Hepatocyte (in vitro differentiated cells): Measurements from ENCODE around the gene SOAT2. TPM values are rescaled to one million over a fixed set of nuclear protein-coding genes. Genes with fewer than 3 reads are reported as not detected.
A peak's percentile ranks its signal among the peaks of the same experiment; 100 is the strongest.
"Not testable (repeated sequence)": the region's sequence is repeated elsewhere in the genome, so short reads cannot be mapped to it uniquely, and the experiment has no call there.

Source experiments
- DNase-seq: peaks from one replicate; pipeline ENCODE4 v3.0.0-alpha.2; 2016; ENCODE audit warnings: low spot score
- H2AFZ ChIP-seq: fragments of 200-600 bp; sonication (generic); 2 replicates; pipeline ENCODE4 v1.6.0; 2016; ENCODE audit warnings: antibody characterized with exemption, mild to moderate bottlenecking
- H3K27ac ChIP-seq: fragments of 200-600 bp; sonication (generic); 2 replicates; pipeline ENCODE4 v1.5.1; 2016; ENCODE audit warnings: mild to moderate bottlenecking
- H3K27me3 ChIP-seq: fragments of 200-600 bp; sonication (generic); 2 replicates; pipeline ENCODE4 v1.6.1; 2016
- H3K36me3 ChIP-seq: fragments of 200-600 bp; sonication (generic); replicated peaks from 2 replicates; pipeline ENCODE4 v1.5.1; 2016; ENCODE audit warnings: low read depth; ENCODE audit not compliant: insufficient read depth
- H3K4me1 ChIP-seq: fragments of 200-600 bp; sonication (generic); 2 replicates; pipeline ENCODE4 v1.5.1; 2016; ENCODE audit warnings: mild to moderate bottlenecking, moderate library complexity; ENCODE audit not compliant: insufficient read depth
- H3K4me2 ChIP-seq: fragments of 200-600 bp; sonication (generic); 2 replicates; pipeline ENCODE4 v1.6.0; 2016
- H3K4me3 ChIP-seq: fragments of 200-600 bp; sonication (generic); 2 replicates; pipeline ENCODE4 v1.5.1; 2016; ENCODE audit warnings: mild to moderate bottlenecking
- H3K79me2 ChIP-seq: fragments of 200-600 bp; sonication (generic); 2 replicates; pipeline ENCODE4 v1.6.0; 2017; ENCODE audit warnings: mild to moderate bottlenecking
- H3K9me2 ChIP-seq: fragments of 200-600 bp; sonication (generic); replicated peaks from 2 replicates; pipeline ENCODE4 v1.6.0; 2017; ENCODE audit warnings: mild to moderate bottlenecking; ENCODE audit not compliant: insufficient read depth
- H3K9me3 ChIP-seq: fragments of 200-600 bp; sonication (generic); 2 replicates; pipeline ENCODE4 v1.5.1; 2016; ENCODE audit warnings: low read depth, mild to moderate bottlenecking
- H4K20me1 ChIP-seq: fragments of 200-600 bp; sonication (generic); 2 replicates; pipeline ENCODE4 v1.6.0; 2016; ENCODE audit warnings: mild to moderate bottlenecking; ENCODE audit not compliant: insufficient read depth, poor library complexity, severe bottlenecking
- EZH2 ChIP-seq: fragments of 200-600 bp; sonication (generic); IDR thresholded peaks from 2 replicates; pipeline ENCODE4 v1.6.1; 2016; ENCODE audit warnings: antibody characterized with exemption, mild to moderate bottlenecking, borderline replicate concordance
- EZH2phosphoT487 ChIP-seq: fragments of 200-600 bp; sonication (generic); IDR thresholded peaks from one replicate; pipeline ENCODE4 v1.6.1; 2018; ENCODE audit warnings: antibody characterized with exemption, mild to moderate bottlenecking, low read depth, moderate library complexity; ENCODE audit not compliant: unreplicated experiment, severe bottlenecking
- WGBS: methylation state at CpG from one replicate; pipeline ENCODE4 v1.1.6; 2016; ENCODE audit warnings: low lambda C conversion rate; ENCODE audit errors: missing lambda C conversion rate; 5-methylcytosine and 5-hydroxymethylcytosine counted together
- polyA plus RNA-seq: library from polyadenylated mRNA; unstranded; fragments of >200 nt; fragmentation: Nextera tagmentation; extraction: Ambion mirVana; gene quantifications from 2 replicates; pipeline ENCODE4 v1.2.1, GENCODE V29; 2016
- total RNA-seq: library from RNA; depleted of rRNA; stranded (reverse); fragments of >200 nt; gene quantifications from 2 replicates; pipeline ENCODE4 v1.2.3, GENCODE V29; 2014
- TF ChIP-seq, protein P1 (sequence below): fragments of 200-600 bp; sonication (generic); IDR thresholded peaks from 2 replicates; pipeline ENCODE4 v1.5.1; 2016; ENCODE audit warnings: antibody characterized with exemption, mild to moderate bottlenecking; ENCODE audit not compliant: poor library complexity

Gene SOAT2
- total and polyA plus RNA-seq, 2 experiments from 2014 or later = 21.8 to 29.4 TPM

DNA sequence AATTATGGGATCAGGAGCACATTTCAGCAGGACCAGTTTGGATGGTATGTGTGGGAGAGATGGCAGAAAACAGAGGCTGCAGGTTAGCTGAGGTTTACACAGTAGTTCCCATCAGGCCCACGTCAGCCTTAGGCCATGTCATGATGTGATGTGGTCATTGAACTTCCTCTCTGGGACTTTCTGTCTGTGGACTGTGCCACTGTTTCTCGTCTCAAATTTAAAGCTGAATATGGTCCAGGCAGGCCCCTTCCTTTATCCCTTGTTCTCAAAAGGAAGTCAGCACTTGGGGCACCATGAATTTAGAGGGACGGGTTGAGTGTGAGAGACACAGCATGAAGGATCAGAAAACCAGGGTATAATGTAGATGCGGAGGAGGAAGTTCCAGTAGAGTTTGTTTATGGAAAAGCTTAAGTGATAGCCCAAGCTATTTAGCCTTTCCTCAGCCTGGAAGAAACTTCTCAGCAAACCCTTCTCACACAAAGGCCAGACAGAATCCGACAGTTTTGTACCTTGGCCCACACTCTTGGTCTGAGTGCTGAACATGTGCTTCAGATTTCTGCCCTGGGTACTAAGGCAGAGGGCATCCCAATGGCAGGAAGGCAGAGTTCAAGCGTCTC is 9.4 kb upstream of the SOAT2 start:
- 59% methylated on average over 6 of the region's 6 CpGs for WGBS

DNA sequence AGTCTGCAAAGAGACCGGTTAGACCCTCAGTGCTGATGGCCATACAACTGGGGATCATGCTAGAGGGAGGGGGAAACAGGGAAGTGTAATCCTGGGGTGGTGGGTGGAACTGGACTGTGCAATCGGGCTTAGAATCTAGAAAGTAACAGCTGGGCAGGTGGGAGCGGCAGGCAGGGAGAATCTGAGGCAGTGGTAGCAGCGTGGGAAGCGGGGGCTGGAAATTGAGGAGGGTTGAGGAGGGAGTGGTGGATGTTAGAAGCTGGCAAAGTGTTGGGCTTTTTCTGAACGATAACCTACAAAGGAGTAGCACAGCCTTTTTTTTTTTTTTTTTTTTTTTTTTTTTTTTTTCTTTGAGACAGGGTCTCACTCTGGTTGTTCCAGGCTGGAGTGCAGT is 8.9 kb upstream of the SOAT2 start:
- Histone ChIP-seq H4K20me1 (no peaks in the 10 kb centered on the region), H3K27me3 (no peaks in the 10 kb centered on the region), H3K36me3 (no peaks in the 10 kb centered on the region), H3K4me1 (peaks cover 30% of the 10 kb centered on the region), H3K27ac (peak overlapping the region; percentile 75), H3K4me2 (no peak overlapping the region), H2AFZ (no peak overlapping the region), H3K79me2 (no peaks in the 10 kb centered on the region), H3K9me3 (no peaks in the 10 kb centered on the region), H3K4me3 (no peak overlapping the region), H3K9me2 (no peaks in the 10 kb centered on the region)
- WGBS = 78% methylated on average over 6 of the region's 6 CpGs
- no peak for DNase-seq
- no peak for TF ChIP-seq EZH2
- TF ChIP-seq, protein P1, sequence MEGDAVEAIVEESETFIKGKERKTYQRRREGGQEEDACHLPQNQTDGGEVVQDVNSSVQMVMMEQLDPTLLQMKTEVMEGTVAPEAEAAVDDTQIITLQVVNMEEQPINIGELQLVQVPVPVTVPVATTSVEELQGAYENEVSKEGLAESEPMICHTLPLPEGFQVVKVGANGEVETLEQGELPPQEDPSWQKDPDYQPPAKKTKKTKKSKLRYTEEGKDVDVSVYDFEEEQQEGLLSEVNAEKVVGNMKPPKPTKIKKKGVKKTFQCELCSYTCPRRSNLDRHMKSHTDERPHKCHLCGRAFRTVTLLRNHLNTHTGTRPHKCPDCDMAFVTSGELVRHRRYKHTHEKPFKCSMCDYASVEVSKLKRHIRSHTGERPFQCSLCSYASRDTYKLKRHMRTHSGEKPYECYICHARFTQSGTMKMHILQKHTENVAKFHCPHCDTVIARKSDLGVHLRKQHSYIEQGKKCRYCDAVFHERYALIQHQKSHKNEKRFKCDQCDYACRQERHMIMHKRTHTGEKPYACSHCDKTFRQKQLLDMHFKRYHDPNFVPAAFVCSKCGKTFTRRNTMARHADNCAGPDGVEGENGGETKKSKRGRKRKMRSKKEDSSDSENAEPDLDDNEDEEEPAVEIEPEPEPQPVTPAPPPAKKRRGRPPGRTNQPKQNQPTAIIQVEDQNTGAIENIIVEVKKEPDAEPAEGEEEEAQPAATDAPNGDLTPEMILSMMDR = no peak
- no peak for TF ChIP-seq EZH2phosphoT487

More for the DNA sequence above, 9.4 kb upstream of the SOAT2 start:
- Histone ChIP-seq H2AFZ (no peak overlapping the region), H3K4me1 (peaks cover 25% of the 10 kb centered on the region), H3K9me2 (no peaks in the 10 kb centered on the region), H3K4me3 (no peak overlapping the region), H3K79me2 (no peaks in the 10 kb centered on the region), H3K27me3 (no peaks in the 10 kb centered on the region), H3K36me3 (no peaks in the 10 kb centered on the region), H3K9me3 (no peaks in the 10 kb centered on the region), H3K4me2 (no peak overlapping the region), H4K20me1 (no peaks in the 10 kb centered on the region), H3K27ac (peak overlapping the region; percentile 75)
- no peak for DNase-seq
- TF ChIP-seq, protein P1 = no peak
- no peak for TF ChIP-seq EZH2phosphoT487
- no peak for TF ChIP-seq EZH2

DNA sequence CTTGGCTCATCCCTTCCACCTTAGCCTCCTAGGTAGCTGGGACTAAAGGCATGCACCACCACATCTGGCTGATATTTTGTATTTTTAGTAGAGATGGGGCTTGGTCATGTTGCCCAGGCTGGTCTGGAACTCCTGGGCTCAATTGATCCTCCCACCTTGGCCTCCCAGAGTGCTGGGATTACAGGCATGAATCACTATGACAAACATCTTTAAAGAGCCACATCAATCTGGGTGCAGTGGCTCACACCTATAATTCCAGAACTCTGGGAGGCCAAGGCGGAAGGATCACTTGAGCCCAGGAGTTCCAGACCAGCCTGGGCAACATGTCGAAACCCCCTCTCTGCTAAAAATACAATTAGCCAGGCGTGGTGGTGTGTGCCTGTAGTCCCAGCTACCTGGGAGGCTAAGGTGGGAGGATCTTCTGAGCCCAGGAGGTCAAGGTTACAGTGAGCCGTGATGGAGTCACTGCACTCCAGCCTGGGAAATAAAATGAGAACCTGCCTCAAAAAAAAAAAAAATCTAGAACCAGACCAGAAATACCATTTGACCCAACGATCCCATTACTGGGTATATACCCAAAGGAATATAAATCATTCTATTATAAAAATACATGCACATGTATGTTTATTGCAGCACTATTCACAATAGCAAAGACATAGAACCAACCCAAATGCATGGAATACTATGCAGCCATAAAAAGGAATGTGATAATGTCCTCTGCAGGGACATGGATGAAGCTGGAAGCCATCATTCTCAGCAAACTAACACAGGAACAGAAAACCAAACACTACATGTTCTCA is 8.3 kb upstream of the SOAT2 start:
- H3K9me2 ChIP-seq, H3K27ac ChIP-seq, H4K20me1 ChIP-seq, H3K27me3 ChIP-seq, H3K79me2 ChIP-seq, H2AFZ ChIP-seq, H3K36me3 ChIP-seq, DNase-seq, H3K4me2 ChIP-seq, H3K9me3 ChIP-seq, H3K4me3 ChIP-seq: not testable (repeated sequence)
- WGBS = 94% methylated on average over 5 of the region's 5 CpGs
- peaks cover 30% of the 10 kb centered on the region for H3K4me1 ChIP-seq

DNA sequence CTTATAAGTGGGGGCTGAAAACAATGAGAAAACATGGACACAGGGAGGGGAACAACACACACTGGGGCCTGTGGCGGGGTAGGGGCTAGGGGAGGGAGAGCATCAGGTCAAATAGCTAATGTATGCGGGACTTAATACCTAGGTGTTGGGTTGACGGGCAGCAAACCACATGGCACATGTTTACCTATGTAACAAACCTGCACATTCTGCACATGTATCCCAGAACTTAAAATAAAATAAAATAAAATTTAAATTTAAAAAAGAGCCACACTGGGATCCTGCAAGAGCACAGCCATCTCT is 7.7 kb upstream of the SOAT2 start:
- not testable (repeated sequence) for H3K79me2 ChIP-seq, H3K9me3 ChIP-seq, H3K4me3 ChIP-seq, H3K9me2 ChIP-seq, H2AFZ ChIP-seq, H3K4me2 ChIP-seq, H3K36me3 ChIP-seq, DNase-seq, H4K20me1 ChIP-seq, H3K27me3 ChIP-seq
- Histone ChIP-seq H3K4me1 (peaks cover 30% of the 10 kb centered on the region), H3K27ac (peak overlapping the region; percentile 88)
- WGBS = 100% methylated on average over 3 of the region's 3 CpGs
